Astrocyte (in vitro differentiated cells and primary cell): ENCODE results near the gene MARVELD3. TPM values are rescaled to one million over a fixed set of nuclear protein-coding genes. Genes with fewer than 3 reads are reported as not detected.
"Not testable (repeated sequence)": the region's sequence is repeated elsewhere in the genome, so short reads cannot be mapped to it uniquely, and the experiment has no call there.

ENCODE experiments used
- DNase-seq: peaks from one replicate; pipeline ENCODE4 v3.0.0-alpha.2; 2010; ENCODE audit warnings: low read depth
- FAIRE-seq: peaks from 2 replicates; lab custom pipeline; 2011; peaks lifted over from hg19 to GRCh38; lab: Jason Lieb, UNC
- H2AFZ ChIP-seq: 2 replicates; pipeline ENCODE4 v1.6.0; 2012; ENCODE audit warnings: low read depth, low read length, inconsistent platforms
- H3K27ac ChIP-seq: 2 replicates; pipeline ENCODE4 v1.5.1; 2011; ENCODE audit warnings: low read depth, low read length, inconsistent platforms
- H3K27me3 ChIP-seq: 2 replicates; pipeline ENCODE4 v1.6.0; 2011; ENCODE audit warnings: low read length, inconsistent platforms; ENCODE audit not compliant: insufficient read depth
- H3K36me3 ChIP-seq: 2 replicates; pipeline ENCODE4 v1.5.1; 2011; ENCODE audit warnings: low read length, inconsistent platforms; ENCODE audit not compliant: insufficient read depth
- H3K4me1 ChIP-seq: 2 replicates; pipeline ENCODE4 v1.5.1; 2011; ENCODE audit warnings: low read length, inconsistent platforms; ENCODE audit not compliant: insufficient read depth
- H3K4me2 ChIP-seq: 2 replicates; pipeline ENCODE4 v1.6.0; 2012; ENCODE audit warnings: low read length, inconsistent platforms
- H3K4me3 ChIP-seq: 2 replicates; pipeline ENCODE4 v1.5.1; 2011; ENCODE audit warnings: low read depth, mild to moderate bottlenecking, low read length, inconsistent platforms; ENCODE audit not compliant: insufficient read depth
- H3K79me2 ChIP-seq: 2 replicates; pipeline ENCODE4 v1.6.0; 2012; ENCODE audit warnings: mild to moderate bottlenecking, low read length, inconsistent platforms; ENCODE audit not compliant: insufficient read depth
- H3K9ac ChIP-seq: 2 replicates; pipeline ENCODE4 v1.6.0; 2012; ENCODE audit warnings: mild to moderate bottlenecking, low read length, inconsistent platforms
- H3K9me3 ChIP-seq: 2 replicates; pipeline ENCODE4 v1.5.1; 2012; ENCODE audit warnings: low read depth, mild to moderate bottlenecking, low read length, inconsistent platforms; ENCODE audit not compliant: insufficient read depth
- H4K20me1 ChIP-seq: 2 replicates; pipeline ENCODE4 v1.6.0; 2012; ENCODE audit warnings: low read length, inconsistent platforms; ENCODE audit not compliant: insufficient read depth
- H3K27ac Mint-ChIP-seq: one replicate; pipeline ENCODE4 v1.8.0; 2021; ENCODE audit warnings: mild to moderate bottlenecking, mixed read lengths; ENCODE audit not compliant: unreplicated experiment
- H3K27me3 Mint-ChIP-seq: one replicate; pipeline ENCODE4 v1.8.0; 2021; ENCODE audit warnings: low read depth, mixed read lengths; ENCODE audit not compliant: unreplicated experiment
- H3K36me3 Mint-ChIP-seq: one replicate; pipeline ENCODE4 v1.8.0; 2021; ENCODE audit warnings: low read depth, mixed read lengths; ENCODE audit not compliant: unreplicated experiment
- H3K4me1 Mint-ChIP-seq: one replicate; pipeline ENCODE4 v1.8.0; 2021; ENCODE audit warnings: low read depth, mixed read lengths; ENCODE audit not compliant: unreplicated experiment
- H3K4me3 Mint-ChIP-seq: one replicate; pipeline ENCODE4 v1.8.0; 2021; ENCODE audit warnings: mild to moderate bottlenecking, moderate library complexity, mixed read lengths; ENCODE audit not compliant: unreplicated experiment
- H3K9me3 Mint-ChIP-seq: one replicate; pipeline ENCODE4 v1.8.0; 2021; ENCODE audit warnings: mild to moderate bottlenecking, mixed read lengths; ENCODE audit not compliant: unreplicated experiment
- EZH2 ChIP-seq: IDR thresholded peaks from 2 replicates; pipeline ENCODE4 v1.6.1; 2012; ENCODE audit warnings: mild to moderate bottlenecking, low read length, inconsistent platforms; ENCODE audit not compliant: insufficient read depth
- total RNA-seq: library from RNA; stranded (reverse); gene quantifications from 2 replicates; pipeline ENCODE4 v1.2.1, GENCODE V29; 2021
- TF ChIP-seq, protein P1 (sequence below): IDR thresholded peaks from 2 replicates; pipeline ENCODE4 v1.5.1; 2011; ENCODE audit warnings: low read depth, mild to moderate bottlenecking, inconsistent platforms, low read length, moderate library complexity; ENCODE audit not compliant: insufficient read depth

Gene MARVELD3
- total RNA-seq, 1 donor from 2014 or later, result 1.4 TPM

DNA sequence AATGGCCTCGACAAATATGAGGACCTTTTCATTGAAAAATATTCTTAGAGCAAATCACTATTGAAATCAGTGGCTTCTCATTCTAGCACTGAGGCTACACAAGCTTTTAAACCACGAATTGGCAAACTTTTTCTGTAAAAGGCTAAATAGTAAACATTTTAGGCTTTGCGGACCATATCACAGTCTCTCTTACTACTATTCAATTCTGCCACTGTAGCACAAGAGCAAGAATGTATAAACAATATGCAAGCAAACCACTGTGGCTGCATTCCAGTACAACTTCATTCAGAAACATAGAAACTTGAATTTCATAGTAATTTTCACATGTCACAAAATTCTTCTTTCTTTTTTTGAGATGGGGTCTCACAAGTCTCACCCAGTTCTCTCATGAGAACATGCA is 49.4 kb downstream of the MARVELD3 start:
- H3K4me1 Mint-ChIP-seq, result peaks cover 5% of the 10 kb centered on the region
- Histone ChIP-seq H3K9me3 (no peaks in the 10 kb centered on the region), H3K27me3 (no peaks in the 10 kb centered on the region), H3K36me3 (peaks cover 23% of the 10 kb centered on the region), H3K79me2 (no peaks in the 10 kb centered on the region), H3K4me1 (no peaks in the 10 kb centered on the region), H3K27ac (no peak overlapping the region), H4K20me1 (no peaks in the 10 kb centered on the region), H3K4me2 (no peak overlapping the region), H3K9ac (no peak overlapping the region), H2AFZ (no peak overlapping the region), H3K4me3 (no peak overlapping the region)
- H3K9me3 Mint-ChIP-seq, result no peaks in the 10 kb centered on the region
- H3K4me3 Mint-ChIP-seq, result no peak overlapping the region
- DNase-seq, result no peak
- FAIRE-seq, result no peak
- H3K27ac Mint-ChIP-seq, result no peak overlapping the region
- TF ChIP-seq, protein P1, sequence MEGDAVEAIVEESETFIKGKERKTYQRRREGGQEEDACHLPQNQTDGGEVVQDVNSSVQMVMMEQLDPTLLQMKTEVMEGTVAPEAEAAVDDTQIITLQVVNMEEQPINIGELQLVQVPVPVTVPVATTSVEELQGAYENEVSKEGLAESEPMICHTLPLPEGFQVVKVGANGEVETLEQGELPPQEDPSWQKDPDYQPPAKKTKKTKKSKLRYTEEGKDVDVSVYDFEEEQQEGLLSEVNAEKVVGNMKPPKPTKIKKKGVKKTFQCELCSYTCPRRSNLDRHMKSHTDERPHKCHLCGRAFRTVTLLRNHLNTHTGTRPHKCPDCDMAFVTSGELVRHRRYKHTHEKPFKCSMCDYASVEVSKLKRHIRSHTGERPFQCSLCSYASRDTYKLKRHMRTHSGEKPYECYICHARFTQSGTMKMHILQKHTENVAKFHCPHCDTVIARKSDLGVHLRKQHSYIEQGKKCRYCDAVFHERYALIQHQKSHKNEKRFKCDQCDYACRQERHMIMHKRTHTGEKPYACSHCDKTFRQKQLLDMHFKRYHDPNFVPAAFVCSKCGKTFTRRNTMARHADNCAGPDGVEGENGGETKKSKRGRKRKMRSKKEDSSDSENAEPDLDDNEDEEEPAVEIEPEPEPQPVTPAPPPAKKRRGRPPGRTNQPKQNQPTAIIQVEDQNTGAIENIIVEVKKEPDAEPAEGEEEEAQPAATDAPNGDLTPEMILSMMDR, result no peak
- TF ChIP-seq EZH2, result no peak
- no peaks in the 10 kb centered on the region for H3K27me3 Mint-ChIP-seq
- H3K36me3 Mint-ChIP-seq, result peaks cover 15% of the 10 kb centered on the region

- FAIRE-seq (no peak), DNase-seq (no peak)
- Histone ChIP-seq H3K9me3 (no peaks in the 10 kb centered on the region), H3K9ac (no peak overlapping the region), H3K27ac (no peak overlapping the region), H3K4me2 (no peak overlapping the region), H3K79me2 (no peaks in the 10 kb centered on the region), H4K20me1 (no peaks in the 10 kb centered on the region), H3K4me1 (no peaks in the 10 kb centered on the region), H2AFZ (no peak overlapping the region), H3K36me3 (peaks cover 23% of the 10 kb centered on the region), H3K4me3 (no peak overlapping the region), H3K27me3 (no peaks in the 10 kb centered on the region)
- H3K36me3 Mint-ChIP-seq, result peaks cover 17% of the 10 kb centered on the region
- peaks cover 5% of the 10 kb centered on the region for H3K4me1 Mint-ChIP-seq
- no peaks in the 10 kb centered on the region for H3K27me3 Mint-ChIP-seq
- no peak overlapping the region for H3K4me3 Mint-ChIP-seq
- no peak overlapping the region for H3K27ac Mint-ChIP-seq
- no peaks in the 10 kb centered on the region for H3K9me3 Mint-ChIP-seq
- TF ChIP-seq EZH2, result no peak
- TF ChIP-seq, protein P1, result no peak
Measured at GRCh38 chr16:71676236-71676635, 50.3 kb downstream of the MARVELD3 start.

GRCh38 chr16:71681360-71681759 is 55.4 kb downstream of the MARVELD3 start:
- Histone ChIP-seq H3K4me2 (no peak overlapping the region), H4K20me1 (no peaks in the 10 kb centered on the region), H3K79me2 (no peaks in the 10 kb centered on the region), H3K4me1 (no peaks in the 10 kb centered on the region), H3K4me3 (no peak overlapping the region), H3K27ac (no peak overlapping the region), H3K9me3 (no peaks in the 10 kb centered on the region), H3K36me3 (peaks cover 24% of the 10 kb centered on the region), H2AFZ (no peak overlapping the region), H3K9ac (no peak overlapping the region), H3K27me3 (no peaks in the 10 kb centered on the region)
- Mint-ChIP-seq H3K27ac (no peak overlapping the region), H3K27me3 (no peaks in the 10 kb centered on the region), H3K4me3 (no peak overlapping the region), H3K4me1 (peaks cover 5% of the 10 kb centered on the region), H3K36me3 (peaks cover 12% of the 10 kb centered on the region), H3K9me3 (no peaks in the 10 kb centered on the region)
- TF ChIP-seq, protein P1, result no peak
- no peak for TF ChIP-seq EZH2
- FAIRE-seq (no peak), DNase-seq (no peak)

DNA sequence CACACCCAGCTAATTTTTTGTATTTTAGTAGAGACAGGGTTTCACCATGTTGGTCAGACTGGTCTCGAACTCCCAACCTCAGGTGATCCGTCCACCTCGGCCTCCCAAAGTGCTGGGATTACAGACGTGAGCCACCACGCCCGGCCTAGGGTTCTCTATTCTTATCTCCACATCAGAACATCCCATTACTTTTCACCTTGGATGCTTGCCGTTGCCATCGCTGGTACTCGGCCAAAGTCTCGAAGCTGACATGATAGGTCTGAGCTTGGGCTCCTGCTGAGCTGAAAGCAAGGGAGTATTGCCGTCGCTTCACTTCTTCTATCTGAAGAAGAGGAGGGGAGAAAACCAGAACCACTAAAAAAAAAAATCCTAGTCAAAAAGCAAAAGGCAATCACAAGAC is 58.3 kb downstream of the MARVELD3 start:
- DNase-seq, H3K9ac ChIP-seq, H3K27me3 ChIP-seq, H3K36me3 Mint-ChIP-seq, H3K4me2 ChIP-seq, H3K9me3 ChIP-seq, H3K4me3 Mint-ChIP-seq, H3K79me2 ChIP-seq, H3K4me3 ChIP-seq, H4K20me1 ChIP-seq, H3K27me3 Mint-ChIP-seq, H2AFZ ChIP-seq, H3K4me1 ChIP-seq, H3K27ac ChIP-seq, FAIRE-seq, H3K4me1 Mint-ChIP-seq, H3K9me3 Mint-ChIP-seq, H3K27ac Mint-ChIP-seq: not testable (repeated sequence)
- peaks cover 18% of the 10 kb centered on the region for H3K36me3 ChIP-seq
